HG03139 (cell line): Measurements from ENCODE around the gene CCDC85A.

Source experiments
- ATAC-seq: cut with Tn5 transposase; IDR thresholded peaks from one replicate; pipeline ENCODE4 v1.9.1; 2021; ENCODE audit not compliant: unreplicated experiment

Gene CCDC85A

GRCh38 chr2:56292951-56293350, 109.2 kb downstream of the CCDC85A start:
- no peak for ATAC-seq

- ATAC-seq = no peak
These were observed 111.9 kb downstream of the CCDC85A start for GRCh38 chr2:56295666-56296065.

- no peak for ATAC-seq
These were observed 113.9 kb downstream of the CCDC85A start for GRCh38 chr2:56297671-56298070.

DNA sequence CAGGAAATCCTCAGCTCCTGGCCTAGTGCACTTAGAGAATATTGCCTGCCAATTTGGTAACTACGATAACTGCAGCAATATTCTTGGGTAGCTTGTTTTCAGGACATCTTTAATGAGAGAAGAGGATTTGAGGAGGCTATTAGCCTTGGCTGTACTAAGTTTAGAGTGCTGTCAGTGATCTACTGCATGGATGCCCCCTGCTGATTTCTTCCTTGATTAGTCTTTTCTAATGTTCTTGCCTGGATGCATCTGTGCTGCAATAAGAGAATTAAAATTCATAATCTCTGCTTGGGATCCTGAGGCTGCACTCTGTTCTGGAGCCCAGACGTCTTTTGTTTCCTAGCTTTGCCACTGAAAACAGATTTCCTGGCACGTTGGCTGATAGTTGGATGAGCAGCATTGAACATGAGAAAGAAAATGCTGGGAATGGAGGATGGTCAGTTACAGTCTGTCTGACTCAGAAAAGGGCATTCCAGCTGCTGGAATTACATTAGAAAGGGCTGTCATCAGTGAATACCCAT, 115.4 kb downstream of the CCDC85A start:
- no peak for ATAC-seq

DNA sequence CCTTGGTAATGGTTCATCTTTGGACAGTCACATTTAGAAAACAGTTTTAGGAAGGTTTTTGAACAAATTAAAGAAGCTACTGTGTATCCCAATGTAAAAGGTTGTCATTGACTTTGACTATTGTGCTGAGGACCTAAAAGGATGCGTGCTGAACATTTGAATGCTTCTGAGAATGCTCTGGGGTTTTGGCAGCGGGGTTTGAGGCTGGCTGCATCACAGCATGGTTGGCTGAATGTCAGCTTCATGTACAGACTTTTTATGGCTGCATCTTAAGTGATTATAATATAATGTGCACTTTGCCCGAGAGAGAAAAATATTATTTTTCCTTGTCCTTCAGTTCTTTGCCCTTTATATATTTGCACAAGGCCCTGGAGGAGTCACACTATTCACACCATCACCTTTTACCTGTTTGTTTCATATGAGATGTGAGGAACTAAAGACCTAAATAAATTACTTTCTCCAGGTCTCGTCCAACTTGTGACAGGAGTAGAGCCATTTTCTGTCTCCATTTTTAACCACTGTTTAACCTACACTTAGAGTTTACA, 125.9 kb downstream of the CCDC85A start:
- no peak for ATAC-seq

DNA sequence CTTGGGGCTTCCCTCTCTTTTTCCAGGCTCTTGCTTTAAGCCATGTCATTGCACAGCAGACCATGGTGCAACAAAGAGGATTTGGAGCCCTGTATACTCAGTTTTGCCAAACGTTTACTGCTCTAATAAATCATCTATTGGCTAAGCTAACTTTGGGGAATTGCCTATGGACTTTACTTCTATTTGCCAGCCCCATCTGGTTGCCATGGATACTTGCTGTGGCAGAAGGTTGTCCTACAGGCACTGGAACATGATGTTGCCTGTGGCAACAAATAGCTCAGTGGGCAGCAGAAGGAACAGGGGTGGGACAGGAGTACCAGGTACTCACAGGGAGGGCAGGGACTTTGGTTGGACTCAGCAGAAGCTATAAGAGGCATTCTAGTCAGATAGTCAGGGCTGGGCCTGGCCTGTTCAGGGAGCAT, 129.7 kb downstream of the CCDC85A start:
- ATAC-seq = no peak

GRCh38 chr2:56314371-56314770, 130.6 kb downstream of the CCDC85A start:
- ATAC-seq = no peak

GRCh38 chr2:56314796-56315195, 131.0 kb downstream of the CCDC85A start:
- no peak for ATAC-seq

DNA sequence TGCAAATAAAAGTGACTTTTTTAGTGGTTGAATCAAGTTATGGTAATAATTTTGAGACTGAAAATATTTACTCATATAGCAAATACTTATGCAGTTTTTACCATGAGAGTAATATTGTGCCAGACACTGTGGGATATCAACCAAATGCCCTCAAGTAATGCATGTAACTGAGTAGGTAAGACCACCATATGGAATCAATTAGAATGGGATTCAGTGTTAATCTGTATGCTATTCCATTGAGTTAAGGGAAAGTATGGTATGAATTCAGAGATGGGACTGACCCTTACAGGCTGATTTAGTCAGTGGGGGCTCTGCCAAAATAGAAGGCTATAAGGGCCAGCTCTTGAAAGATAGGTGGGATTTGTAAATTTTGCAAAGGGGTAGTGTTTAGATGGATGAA, 131.6 kb downstream of the CCDC85A start:
- no peak for ATAC-seq

DNA sequence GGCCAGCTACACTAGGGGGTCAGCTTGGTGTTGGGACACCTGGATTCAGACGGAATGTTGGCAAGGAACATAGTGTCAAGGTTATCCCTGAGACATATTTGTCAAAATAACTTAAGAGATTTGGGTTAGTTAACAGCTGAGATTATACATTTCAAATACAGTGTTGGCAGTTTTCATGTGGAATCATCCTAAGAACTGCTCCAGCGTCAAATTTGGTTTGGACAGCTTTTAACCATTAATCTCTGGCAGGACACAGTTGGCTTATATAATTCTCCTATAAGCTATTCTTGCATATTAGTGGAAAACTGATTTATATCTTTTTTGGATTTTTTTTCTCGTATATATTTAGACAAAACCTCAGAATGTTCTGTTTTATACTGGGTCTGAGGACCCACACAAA, 132.2 kb downstream of the CCDC85A start:
- no peak for ATAC-seq

DNA sequence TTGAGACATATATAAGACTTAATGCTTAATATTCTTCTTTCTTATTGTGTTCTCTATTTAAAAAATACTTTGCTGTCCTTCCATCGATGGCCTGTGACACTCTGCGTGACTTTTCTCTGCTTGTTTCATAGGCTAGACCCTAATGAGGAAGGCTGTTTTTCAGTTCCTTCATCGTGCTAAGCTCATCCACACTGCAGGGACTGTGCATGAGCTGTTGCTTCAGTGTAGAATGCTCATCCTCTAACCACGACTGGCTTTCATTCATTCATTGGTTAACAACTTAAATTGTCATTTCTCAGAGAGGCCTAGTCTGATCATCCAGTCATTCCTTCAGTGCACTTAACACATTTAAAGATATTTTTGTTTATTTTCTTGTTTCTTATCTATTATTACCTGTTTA, 134.4 kb downstream of the CCDC85A start:
- ATAC-seq = no peak

GRCh38 chr2:56325661-56326345, 142.0 kb downstream of the CCDC85A start:
- no peak for ATAC-seq

GRCh38 chr2:56326346-56326741, 142.6 kb downstream of the CCDC85A start:
- ATAC-seq = no peak

DNA sequence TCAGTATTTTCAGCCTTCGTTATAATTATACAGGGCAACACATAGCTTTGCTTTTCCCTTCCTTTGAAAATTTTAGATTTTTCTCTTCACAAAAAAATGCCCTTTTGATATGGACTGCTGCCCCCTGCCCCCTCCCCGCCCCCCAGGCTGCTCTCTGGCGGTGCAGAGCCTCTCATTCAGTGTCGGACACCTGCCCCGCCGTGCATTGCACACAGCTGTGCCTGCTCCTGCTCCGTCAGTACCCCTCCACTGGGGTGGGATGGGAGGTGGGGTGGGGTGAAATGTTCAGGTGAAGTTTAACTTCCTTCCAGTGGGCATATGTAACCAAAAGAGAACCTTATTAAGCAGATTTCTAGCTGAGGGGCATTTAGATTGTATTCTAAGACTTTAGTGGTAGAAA, 148.0 kb downstream of the CCDC85A start:
- no peak for ATAC-seq

DNA sequence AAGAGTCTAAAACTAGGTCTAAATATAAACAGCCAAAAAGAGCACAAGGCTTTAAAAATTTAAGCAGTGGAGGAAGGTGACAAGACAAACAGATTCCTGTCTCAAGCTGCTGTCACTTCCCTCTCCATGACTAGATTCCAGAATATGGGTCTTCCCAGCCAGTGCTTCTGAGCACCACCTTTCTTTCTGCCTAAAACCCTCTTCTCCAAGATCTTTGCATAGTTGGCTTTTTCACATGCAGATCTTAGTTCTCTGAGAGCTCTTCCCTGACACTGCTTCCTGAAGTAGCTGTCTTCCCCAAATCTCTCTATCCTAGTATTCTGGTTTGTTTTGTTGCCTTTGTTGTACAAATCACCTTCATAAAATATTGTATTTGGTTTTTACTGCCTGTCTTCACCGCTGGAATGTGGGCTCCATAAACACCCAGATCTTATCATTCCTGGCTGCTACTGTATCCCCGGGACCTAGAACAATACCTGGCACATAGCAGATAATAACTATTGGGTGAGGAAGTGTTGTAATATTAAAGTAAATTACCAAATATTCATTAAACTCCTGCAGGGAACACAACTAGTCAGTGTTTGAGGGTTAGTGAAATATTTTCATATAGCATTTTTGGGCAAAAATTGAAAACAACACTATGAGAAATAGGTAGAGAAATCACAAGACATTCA, 150.2 kb downstream of the CCDC85A start:
- ATAC-seq = no peak

DNA sequence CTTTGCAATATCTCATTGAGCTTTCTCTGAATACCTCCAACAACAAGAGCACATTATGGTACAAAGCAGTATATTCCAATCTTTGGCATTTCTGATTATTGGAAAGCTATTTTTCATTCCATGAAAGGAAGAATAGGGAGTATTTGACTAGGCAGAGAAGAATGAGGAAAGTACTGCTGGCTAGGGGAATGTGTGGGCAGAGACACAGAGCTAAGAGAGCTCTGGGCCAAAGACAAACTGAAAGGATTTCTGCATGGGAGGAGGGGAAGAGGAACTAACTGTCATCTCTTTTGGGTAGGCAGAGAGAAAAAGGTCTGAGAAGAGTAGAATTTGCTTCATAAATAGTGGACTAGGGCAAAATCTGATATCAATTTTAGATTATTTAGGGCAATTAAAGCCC, 150.8 kb downstream of the CCDC85A start:
- no peak for ATAC-seq

- no peak for ATAC-seq
These were observed 151.3 kb downstream of the CCDC85A start for GRCh38 chr2:56335101-56335500.

DNA sequence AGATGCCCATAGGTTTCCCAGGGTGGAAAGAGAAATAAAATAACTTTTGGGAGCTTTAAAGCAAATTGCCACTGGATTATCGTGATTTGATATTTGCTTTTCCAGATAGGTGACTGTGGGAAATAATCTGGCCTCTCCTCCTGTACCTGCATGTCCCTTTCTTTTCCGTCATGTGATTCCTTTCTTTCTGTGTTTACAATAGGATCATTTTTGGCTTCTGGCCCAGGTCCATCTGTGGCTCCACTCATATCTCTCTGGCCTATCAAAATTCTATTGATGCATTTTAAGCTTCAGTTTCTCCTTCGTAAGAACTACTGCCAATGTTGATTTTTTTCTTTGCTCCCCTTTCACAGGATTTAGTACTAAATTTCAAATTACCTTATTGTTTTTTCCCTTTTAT, 153.6 kb downstream of the CCDC85A start:
- ATAC-seq = no peak

DNA sequence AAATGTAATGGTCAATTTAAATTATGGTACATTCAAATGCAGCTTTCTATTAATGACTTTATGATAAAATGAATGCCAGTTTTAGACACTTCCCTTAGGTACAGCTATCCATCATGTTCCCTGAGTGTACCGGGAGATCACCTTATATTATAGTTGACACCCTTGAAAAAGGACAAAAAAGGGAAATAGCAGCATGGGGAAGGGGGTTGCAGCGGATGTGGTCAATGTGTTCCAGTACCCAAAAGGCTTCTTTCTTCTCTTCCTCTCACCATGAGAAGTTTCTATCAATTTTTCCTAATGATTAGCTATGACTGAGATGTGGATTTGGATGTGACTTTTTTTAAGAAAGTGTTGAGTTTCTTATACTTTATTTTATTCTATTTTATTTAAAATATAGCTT, 154.4 kb downstream of the CCDC85A start:
- ATAC-seq = no peak

DNA sequence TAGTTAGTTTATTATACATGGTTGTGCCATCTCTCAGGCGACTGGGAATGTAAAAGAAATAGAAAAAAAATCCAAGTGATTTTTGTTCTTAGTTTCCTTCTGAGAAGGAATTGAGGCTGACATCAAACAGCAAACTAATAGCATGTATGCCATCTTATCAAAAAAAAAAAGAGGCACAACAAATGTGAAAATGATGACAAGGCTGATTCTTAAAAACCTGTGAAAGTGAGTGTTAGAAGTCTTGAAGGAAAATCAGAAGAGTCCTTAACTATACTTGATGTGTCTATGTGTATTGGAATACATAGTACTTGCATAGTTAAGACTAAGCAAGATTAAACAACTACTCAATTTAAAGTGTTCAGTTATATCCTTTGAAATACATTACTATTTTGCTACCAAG, 161.0 kb downstream of the CCDC85A start:
- ATAC-seq = no peak

DNA sequence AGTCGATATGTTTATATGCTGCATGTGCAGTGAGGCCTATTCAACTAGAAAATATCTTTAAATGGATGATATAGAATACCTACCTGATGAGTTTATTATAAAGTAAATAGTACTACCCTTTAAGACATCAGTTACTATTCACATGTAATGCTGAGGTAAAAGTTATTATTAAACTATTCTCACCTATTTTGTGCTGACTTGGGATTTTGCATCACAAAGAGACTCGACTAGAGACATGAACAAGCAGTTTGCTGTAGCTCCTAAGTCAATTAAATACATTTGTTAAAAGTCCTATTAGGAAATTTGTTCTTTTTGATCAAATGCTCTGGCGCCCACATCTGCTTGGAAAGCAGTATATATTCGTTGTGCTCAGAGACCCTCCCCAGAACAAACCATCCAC, 164.1 kb downstream of the CCDC85A start:
- ATAC-seq = no peak
